Femur (tissue), 1 donor: ENCODE measurements around the gene HDAC8.
"Not testable (repeated sequence)": the region's sequence is repeated elsewhere in the genome, so short reads cannot be mapped to it uniquely, and the experiment has no call there.

Source experiments
- DNase-seq: peaks from one replicate; pipeline ENCODE4 v3.0.0-alpha.2; 2017

Gene HDAC8

DNA sequence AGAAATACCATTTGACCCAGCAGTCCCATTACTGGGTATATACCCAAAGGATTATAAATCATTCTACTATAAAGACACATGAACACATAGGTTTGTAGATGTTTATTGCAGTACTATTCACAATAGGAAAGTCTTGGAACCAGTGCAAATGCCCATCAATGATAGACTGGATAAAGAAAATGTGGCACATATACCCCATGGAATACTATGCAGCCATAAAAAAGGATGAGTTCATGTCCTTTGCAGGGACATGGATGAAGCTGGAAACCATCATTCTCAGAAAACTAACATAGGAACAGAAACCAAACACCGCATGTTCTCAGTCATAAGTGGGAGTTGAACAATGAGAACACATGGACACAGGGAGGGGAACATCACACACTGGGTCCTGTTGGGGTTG, 123.6 kb downstream of the HDAC8 start:
- DNase-seq: not testable (repeated sequence)

DNA sequence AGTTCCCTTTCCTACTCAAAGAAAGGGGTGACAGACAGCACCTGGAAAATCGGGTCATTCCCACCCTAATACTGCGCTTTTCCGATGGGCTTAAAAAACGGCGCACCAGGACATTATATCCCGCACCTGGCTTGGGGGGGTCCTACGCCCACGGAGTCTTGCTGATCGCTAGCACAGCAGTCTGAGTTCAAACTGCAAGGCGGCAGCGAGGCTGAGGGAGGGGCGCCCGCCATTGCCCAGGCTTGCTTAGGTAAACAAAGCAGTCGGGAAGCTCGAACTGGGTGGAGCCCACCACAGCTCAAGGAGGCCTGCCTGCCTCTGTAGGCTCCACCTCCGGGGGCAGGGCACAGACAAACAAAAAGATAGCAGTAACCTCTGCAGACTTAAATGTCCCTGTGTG, 131.9 kb downstream of the HDAC8 start:
- DNase-seq: not testable (repeated sequence)

DNA sequence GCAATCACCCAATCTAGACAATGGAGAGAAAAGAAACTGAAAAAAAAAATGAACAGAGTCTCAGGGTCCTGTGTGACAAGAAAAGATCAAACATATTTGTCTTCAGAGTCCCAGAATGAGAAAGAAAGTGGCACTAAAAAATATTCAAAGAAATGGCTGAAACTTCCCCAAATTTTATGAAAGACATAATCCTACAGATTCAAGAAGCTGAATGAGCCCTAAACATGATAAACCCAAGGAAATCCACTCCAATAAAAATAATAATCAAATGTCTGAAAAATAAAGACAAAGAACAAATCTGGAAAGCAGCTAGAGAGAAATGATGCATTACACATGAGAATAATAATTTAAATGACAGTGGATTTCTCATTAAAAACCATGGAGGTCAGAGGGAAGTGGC, 136.6 kb downstream of the HDAC8 start:
- no peak for DNase-seq

DNA sequence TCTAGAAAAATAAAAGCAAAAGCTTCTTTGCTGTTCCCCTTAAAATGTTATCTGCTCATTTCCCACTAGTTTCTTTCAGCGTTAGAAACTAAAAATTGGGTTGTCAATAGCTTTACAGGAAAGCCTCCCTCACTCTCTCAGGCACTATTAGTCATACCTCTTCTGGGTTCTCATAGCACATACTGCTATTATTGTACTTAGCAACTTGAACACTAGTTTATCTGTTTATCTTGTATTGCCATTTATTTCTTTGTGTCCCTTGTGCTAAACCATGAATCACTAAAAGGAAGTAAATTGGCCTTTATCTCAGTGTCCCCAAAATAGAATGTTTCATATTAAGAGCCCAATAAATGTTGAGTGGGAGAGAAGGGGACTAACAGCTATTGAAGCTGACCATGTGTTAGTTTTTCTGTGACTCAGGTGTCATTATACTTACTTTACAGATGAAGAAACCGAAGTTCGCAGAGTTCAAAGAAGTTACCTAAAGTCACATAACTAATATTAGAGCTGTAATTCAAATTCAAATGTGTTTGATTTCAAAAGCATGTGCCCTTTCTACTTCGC, 142.2 kb downstream of the HDAC8 start:
- DNase-seq: no peak

DNA sequence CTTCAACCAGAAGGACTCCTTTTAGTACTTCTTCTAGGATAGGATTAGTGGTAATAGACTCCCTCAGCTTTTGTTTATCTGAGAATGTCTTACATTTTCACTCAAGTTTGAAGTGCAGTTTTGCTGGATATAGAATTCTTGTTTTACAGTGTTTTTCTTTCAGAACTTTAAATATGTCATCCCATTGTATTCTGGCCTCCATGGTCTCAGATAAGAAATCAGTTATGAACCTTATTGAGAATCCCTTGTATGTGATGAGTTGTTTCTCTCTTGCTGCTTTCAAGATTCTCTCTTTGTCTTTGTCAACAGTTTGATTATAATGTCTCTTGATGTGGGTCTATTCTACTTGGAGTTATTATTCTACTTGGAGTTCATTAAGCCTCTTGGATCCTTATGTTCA, 150.8 kb downstream of the HDAC8 start:
- no peak for DNase-seq

DNA sequence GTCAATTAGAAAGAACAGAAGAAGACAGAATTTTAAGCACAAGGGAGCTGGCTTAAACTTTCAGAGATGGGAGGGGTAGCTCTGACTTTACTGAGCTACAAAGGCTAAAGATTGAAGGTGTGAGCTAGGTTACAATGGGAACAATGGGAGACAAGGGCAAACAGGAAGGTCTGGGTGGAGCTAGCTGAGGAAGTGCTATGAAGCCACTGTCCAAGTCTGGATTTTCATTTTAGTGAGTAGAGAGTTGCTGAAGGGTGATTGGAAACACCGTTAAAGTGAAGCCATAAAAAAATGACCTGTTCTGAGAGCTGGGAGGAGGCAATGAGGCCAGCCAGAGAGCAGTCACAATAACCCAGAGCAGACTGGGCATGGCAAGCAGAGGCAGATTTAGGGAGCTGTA, 162.7 kb downstream of the HDAC8 start:
- no peak for DNase-seq

DNA sequence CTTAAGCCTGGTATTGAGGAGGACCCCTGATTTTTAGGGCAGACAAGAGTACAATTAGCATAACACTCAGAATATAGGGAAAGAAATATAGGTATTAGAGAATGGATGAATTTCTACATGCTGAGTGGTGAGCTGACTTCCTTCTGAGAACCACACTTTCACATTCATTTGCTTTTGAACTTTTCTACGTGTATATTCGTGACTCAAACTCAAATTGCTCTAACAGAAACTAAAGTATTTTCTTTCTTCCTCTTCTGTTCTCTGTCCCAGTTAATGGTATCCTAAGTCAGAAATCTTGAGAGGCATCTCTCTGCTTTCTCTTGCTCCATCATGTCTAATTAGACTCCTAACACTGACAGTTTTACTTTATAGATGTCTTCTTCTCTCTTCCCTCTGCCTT, 163.8 kb downstream of the HDAC8 start:
- no peak for DNase-seq

DNA sequence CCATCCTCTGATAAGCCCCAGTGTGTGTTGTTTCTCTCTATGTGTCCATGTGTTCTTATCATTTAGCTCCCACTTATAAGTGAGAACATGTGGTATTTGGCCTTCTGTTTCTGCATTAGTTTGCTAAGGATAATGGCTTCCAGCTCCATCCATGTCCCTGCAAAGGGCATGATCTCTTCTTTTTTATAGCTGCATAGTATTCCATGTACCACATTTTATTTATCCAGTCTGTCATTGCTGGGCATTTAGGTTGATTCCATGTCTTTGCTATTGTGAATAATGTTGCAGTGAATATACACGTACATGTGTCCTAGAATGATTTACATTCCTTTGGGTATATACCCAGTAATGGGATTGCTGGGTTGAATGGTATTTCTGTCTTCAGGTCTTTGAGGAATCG, 167.5 kb downstream of the HDAC8 start:
- not testable (repeated sequence) for DNase-seq

DNA sequence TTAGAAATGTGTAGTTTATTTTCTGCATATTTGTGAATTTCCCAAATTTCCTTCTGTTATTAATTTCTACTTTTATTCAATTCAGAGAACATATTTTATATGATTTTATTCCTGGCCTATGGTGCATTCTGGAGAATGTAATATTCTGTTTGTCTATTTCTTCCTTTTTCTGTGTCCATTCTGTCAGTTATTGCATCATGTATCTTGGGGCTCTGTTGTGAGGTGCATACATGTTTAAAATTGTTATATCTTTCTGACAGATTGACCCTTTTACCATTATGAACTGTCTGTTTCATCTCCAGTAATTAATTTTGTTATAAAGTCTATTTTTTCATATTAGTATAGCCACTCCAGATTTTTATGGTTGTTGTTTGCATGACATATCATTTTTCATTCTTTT, 170.0 kb downstream of the HDAC8 start:
- DNase-seq: no peak

DNA sequence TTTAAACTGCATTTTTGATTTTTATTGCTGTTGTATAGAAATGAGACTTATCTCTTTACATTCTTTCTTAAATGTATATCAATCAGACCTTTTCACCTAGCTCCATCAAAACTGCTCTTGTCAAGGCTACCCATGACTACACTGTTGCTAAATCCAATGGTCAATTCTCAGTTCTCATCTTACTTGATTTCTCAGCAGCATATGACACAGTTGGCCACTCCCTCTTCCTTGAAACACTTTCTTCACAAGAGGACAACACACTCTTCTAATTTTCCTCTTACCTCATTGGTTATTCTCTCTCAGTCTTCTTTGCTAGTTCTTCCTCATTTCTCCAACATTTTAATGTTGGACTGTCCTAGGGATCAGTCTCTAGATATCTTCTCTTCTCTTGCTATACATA, 172.8 kb downstream of the HDAC8 start:
- DNase-seq: no peak

DNA sequence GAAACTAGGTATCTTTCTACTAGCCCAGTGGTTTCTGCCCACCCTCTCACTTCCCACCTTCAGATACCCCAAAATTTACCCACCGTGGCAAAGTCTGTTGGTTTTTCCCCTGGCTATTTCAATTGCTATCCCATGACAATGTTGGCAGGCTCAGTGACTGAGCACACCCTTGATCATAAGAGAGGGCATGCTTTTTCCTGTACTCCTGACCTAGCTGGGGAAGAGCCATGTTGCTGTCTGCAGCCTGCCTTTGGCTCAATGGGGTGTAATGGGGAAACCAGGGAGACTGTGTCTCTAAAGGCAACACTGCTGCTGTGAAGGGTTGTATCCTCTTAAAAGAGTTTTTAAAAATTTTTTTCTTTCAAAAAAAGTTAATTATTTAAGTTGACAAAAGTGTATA, 176.5 kb downstream of the HDAC8 start:
- no peak for DNase-seq

DNA sequence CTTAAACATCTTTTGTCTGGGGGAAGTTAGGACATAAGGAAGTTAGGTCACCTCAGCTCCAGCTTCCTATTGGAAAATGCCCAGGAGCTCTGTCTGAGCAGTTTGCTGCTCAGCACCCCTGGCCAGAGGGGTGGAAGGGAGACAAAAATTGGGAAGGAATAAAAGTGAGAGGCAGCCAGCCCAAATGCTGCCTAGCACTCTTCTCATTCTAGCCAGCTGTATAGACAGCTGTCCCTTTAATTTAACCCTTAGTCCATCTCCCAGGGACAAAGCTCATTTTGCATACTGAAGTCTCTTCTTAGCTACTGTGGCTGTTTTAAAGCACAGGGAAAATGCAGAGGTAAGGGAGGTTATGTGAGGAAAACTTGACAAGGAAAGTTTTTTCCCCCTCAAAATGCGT, 177.4 kb downstream of the HDAC8 start:
- no peak for DNase-seq

DNA sequence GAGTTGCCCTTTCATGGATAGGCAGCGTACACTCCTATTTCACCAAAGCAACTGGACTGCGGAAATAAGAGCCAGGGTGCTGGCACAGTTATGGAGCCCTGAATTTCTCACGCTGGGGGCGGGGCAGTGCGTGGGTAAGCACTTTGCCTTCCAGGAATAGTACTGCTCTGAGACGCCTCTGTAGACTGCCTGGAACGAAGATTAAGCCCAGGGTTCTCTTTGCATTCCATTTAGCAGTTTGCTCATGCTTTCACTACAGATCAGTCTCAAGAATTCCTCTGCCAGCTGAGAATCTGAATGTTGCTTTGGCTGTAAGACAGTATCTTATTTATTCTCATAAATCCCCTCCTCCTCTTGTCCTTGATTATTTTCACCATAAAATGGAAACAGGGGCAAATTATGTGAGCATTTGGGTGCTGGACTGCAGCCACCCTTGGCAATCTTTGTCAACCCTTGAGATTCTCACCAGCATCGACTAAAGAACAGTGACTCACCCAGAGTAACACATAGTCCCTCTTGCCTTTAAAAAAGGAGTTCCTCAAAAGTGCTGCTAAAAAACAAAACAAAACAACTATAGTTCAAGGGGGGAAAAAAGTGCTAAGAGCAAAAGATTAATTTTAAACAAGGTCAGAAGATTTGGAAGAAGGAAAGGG, 178.0 kb downstream of the HDAC8 start:
- peak; percentile 63 for DNase-seq

DNA sequence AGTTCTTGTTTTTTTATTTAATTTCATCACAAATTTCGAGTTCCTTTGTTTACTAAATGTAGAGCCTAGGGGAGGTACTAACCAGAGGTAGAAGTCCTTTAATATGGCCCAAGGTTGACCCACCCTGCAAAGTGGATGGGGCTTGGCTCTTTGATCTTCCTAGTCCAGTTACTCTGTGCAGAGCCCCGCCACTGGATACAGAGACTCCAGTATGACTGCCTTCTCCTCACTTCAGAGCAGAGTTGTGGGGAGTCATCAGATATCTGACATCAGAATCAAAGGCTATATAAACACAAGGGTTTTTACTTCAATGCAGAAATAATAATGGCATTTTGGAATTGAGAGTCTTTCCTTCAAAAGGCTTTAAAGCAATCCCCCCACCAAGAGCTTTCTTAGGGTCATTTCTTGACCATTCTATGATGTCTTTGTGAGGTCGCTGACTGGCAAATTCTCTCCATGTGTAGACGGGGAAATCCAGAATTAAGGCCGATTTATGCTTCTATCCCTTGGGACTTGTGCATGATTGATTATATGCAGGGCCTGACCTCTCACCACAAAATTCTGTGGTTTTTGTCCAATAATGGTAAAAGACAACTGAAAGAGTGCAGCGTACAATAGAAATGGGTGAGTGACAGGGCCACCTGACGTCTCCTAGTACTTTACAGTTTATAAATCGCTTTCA, 178.7 kb downstream of the HDAC8 start:
- DNase-seq: no peak

DNA sequence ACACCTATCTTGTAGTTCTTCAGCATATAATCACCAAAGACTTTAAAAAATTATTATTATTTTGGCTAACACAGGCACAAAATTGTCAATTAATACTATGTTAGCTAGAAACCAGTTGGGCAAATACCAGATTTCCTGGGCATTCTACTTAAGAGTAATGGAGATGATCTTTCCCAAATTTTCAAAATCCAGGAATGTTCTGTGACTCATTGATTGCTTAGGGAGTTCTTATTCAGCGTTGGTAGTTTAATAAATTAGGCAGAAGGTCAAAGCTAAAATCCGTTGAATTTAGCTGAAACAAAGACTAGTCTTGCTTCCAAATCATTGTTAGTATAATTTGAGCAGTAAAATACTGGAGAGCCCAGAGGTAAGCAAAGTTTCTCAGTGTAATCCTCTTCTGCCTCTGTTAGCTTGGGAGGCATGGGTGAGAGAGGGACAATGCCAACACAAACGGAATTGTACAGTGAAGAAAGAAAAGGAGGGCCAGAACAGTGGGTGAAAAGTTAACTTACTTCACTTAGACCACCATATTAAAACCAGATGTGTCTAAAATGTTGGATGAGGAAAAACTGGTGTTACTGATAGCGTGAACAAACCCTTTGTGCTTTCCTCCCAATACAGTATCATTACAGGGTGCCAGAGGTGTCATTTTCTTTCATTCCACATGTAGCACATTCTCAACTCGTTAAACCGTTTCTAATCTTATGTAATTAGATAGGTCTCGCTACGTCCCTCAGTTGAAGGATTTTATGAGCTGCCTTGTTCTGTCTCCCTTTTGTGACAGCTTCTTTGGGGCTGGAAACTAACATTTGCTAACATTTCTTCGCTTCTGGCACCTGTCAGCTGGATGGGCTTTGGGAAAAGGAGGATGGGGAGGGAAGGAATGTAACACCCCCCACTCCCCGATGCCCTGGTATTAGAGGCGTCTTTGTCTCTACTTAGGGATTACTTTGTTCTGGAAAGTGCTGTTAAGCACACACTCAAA, 179.5 kb downstream of the HDAC8 start:
- DNase-seq: no peak

DNA sequence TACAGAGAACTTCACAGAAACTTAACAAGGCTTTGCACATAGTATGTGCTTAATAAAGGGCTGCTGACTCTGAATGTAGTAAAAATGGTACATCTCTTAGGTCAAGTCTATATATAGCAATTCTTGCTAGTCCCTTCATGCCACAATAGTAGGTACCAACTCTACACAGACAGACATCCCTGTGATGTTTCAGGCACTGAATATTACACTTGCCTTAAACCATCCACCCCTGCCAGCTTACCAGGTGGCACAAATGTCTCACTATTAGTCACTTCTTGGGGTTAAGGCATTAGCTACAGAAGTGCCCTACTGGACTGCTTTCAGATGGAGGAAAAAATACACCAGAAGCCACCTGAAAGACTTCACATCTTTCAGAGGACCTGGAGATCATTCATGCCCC, 180.6 kb downstream of the HDAC8 start:
- DNase-seq: no peak

DNA sequence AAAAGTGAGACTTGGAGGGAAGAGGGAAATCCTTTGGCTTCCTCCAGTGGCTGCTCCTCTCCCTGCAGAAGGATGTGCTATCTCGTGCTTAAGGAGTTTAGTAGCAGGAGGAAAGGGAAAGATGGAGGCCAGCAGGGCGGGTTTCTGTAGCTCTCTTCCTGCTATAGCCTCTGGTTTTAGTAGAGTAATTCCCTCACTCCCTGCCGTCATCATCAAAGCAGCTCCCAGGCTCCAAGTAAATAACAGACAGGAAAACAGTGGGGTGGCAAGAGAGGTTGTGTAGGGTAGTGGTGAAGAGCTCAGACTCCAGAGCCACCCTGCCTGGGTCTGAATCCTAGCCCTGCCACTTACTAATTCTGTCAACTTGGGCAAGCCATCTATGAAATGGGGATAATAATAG, 185.4 kb downstream of the HDAC8 start:
- DNase-seq: no peak

DNA sequence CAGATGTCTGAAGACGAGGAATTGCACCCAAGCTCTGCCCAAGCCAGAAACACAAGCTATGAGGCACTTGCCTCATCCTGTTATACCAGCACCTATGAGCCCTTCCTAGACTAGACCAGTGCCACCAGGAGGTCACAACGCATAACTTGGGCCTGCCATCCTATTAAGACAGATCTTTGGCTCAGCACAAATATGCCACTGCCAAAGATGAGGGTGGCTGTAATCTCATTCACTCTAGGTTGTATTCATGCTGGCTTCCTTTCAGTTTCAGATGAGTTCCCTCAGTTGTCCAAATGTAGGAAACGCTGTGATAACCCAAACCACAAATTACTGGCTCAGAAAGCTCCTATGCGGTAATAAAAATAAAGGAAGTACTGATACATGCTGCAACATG, 190.4 kb downstream of the HDAC8 start:
- DNase-seq: no peak

DNA sequence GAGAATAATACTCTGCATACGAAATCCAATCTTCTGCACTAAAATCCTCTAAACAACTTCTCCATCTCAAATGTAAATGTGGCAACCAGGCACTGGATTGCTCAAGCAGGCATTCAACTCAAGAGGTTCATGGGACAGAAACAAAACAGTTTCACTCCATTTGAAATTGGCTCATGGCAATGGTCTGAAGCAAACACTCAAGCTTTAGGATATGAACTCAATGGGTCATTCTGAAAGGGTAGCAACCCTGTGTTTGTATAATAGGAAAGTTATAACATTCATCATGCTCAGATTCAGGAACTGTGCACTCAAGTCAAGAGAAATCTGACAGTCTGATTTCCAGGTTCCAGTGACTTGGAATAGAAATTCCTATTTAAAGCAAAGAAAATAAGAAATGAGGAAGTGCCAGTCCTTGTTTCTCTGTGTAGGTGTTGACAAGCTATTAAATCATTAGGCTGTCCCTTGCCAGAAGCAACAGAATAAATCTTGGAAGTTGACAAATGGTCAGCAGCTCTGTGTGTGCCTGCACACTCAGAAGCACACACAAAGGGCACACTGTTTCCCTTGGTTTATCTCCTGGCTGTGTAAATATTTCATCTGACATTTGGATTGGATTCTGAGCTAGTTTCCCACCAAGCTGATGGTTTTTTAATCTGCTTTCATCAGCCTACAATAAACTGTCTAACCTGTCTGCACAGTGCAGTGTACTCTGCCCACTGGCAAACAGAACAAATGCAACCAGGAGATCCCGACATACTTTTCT, 191.0 kb downstream of the HDAC8 start:
- no peak for DNase-seq

DNA sequence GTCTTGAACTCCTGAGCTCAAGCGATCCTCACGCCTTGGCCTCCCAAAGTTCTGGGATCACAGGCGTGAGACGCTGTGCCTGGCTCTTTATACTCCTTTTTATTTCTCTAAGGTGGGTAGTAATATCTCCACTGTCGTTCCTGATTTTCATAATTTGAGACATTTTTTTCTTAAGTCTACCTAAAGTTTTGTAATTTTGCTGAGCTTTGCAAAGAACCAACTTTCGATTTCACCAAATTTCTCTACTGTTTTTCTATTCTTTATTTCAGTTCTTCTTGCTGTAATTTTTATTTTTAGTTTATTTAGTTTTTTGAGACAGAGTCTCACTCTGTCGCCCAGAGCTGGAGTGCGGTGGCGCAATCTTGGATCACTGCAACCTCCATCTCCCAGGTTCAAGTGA, 196.5 kb downstream of the HDAC8 start:
- no peak for DNase-seq

DNA sequence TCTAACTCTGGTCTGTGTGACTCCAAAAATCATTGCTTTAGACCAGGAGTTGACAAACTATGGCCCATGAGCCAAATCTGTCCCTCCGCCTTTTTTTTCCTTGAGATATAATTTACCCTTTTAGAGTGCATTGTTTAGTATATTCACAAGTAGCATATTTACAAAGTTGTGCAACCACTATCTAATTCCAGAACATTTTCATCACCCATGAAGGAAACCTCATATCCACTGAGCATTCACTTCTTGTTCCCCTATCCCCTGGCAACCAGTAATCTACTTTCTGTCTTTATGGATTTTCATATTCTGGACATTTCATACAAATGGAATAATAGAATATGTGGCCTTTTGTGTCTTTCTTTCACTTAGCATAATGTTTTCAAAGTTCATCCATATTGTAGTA, 199.5 kb downstream of the HDAC8 start:
- no peak for DNase-seq

DNA sequence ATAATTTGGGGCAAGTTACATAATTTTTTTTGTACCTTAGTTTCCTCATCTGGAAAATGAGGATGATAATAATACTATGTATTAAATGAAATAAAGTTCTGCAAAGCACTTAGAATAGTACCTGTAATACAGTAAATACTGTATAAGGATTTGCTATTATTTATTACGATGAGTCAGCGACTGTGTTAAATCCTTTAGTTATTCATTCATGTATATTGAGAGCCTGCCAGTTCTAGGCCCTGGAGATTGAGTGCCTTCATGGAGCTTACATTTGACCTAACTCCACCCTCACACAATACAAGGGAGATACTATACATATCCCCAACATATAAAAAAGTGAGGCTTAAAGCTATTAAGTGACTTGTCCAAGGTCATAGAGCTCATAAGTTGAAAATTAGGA, 199.9 kb downstream of the HDAC8 start:
- DNase-seq: no peak

DNA sequence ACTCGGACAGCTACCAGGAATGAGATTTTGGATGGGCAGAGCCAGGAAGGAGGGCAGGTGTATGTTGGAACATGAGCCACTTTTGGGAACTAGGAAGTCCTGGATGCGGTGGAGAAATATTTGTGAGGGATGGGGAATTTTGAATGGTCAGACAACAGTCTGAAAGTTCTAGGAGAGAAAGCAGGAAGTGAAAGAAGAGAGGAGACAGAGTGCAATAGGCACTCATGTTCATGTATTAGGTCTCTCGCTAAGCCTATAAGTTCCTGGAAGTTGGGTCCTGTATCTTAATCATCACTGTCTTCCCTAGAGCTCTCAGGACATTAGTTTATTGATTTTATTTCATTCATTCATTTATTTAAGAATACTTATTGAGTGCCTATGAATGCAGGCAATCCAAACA, 201.2 kb downstream of the HDAC8 start:
- DNase-seq: no peak
